ENCODE results near the gene SELENON. TPM values are rescaled to one million over a fixed set of nuclear protein-coding genes. Genes with fewer than 3 reads are reported as not detected.
A peak's percentile ranks its signal among the peaks of the same experiment; 100 is the strongest.

Gene SELENON
- total RNA-seq, 4 donors from 2014 or later = 20.0 to 51.0 (median 43.3) TPM

- H3K27me3 ChIP-seq = no peaks in the 10 kb centered on the region
- DNase-seq (no peak), ATAC-seq (no peak)
- peak overlapping the region in 3 of 4 donors; percentile 37 to 75 (median 69) for H3K27ac ChIP-seq
- in situ Hi-C loops (cut with MboI; ENCODE audit: low sequenced_read_pairs in 4 of 4) (no loop called here), intact Hi-C loops (cut with DNase I; ENCODE audit: low total_unique reads) (no loop called here)
- no peaks in the 10 kb centered on the region for H3K9me3 ChIP-seq
- H3K4me1 ChIP-seq = peaks cover 33 to 37% of the 10 kb centered on the region in 2 donors
- no peak for TF ChIP-seq CTCF (IDR thresholded peaks at IDR 0.05 in 4 of 5, conservative IDR thresholded peaks at IDR 0.05 in 1 of 5)
- no peak for TF ChIP-seq POLR2A (IDR thresholded peaks at IDR 0.05)
- H3K4me3 ChIP-seq = no peak overlapping the region
- H3K36me3 ChIP-seq = no peaks in the 10 kb centered on the region
These were observed 26.4 kb upstream of the SELENON start for GRCh38 chr1:25773441-25774125.

DNA sequence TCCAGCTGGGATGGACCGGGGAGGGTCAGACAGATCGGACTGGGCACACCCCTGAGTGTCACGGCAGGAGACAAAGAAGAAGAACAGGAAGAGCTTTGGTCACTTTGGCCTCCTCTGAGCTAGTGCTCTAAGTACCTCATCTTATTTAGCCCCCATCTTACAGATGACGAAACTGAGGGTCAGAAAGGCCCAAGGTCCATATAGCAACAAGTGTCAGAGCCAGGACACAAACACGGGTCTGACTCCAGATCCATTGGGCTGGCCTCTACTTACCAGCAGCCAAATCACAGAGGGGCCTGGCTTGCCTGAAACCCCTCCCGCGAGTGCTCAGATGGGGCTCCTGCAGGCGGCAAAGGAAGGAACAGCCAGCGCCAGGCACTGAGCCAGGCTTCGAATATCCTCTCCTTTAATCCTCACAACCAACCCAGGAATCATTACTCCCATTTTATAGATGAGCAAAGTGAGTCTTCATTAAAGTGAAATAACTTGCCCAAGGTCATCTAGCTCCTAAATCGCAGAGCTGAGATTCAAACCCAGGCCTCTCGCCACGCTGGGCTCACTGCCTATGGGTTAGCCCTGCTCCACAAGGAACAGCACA, 25.7 kb upstream of the SELENON start:
- intact Hi-C loops (cut with DNase I; ENCODE audit: low total_unique reads) (no loop called here), in situ Hi-C loops (cut with MboI; ENCODE audit: low sequenced_read_pairs in 4 of 4) (no loop called here)
- H3K27me3 ChIP-seq = no peaks in the 10 kb centered on the region
- H3K9me3 ChIP-seq = no peaks in the 10 kb centered on the region
- no peak overlapping the region for H3K27ac ChIP-seq
- peaks cover 33 to 37% of the 10 kb centered on the region in 2 donors for H3K4me1 ChIP-seq
- ATAC-seq (no peak), DNase-seq (no peak)
- TF ChIP-seq CTCF (IDR thresholded peaks at IDR 0.05 in 4 of 5, conservative IDR thresholded peaks at IDR 0.05 in 1 of 5) (no peak), POLR2A (IDR thresholded peaks at IDR 0.05) (no peak)
- H3K4me3 ChIP-seq = no peak overlapping the region
- no peaks in the 10 kb centered on the region for H3K36me3 ChIP-seq

DNA sequence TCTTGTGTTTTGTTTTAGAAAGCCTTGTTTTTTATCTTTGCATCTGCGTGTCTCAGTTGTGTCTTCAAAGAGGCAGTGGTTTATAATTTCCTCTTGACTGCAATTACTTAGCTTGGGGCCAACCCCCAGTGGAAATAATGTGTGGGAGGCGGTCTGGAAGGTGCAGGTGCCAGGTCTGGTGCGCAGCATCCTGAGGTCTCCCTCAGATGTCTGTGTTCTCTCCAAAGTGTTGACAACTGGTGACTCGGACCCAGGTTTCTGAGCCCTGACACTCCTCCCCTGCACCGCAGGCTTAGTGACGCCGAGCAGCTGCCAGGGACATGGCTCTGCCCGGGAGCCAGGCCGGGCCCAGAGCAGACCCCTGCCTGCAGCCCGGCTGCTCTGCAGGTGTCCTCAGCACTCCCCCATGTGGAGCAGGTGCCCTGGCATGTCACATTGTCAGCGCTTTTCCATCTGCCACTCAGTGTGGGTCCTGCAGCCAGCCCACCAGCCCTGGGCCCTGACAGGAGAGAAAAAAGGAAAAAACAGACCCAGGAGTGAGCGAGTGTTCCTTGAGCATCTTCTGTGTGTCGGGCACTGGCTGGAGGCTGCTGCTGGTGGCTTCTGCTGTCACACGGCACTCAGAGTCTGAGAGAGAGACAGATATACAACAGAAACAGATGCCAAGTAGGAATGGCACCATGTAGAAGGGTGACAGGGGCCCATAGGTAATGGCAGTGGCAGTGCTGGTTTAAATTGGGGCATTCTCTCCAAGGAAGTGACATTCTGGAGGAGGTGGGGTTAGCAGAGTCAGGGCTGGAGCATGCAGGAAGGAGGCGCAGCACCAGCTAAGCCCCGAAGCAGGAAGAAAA, 24.8 kb upstream of the SELENON start:
- intact Hi-C loops (cut with DNase I; ENCODE audit: low total_unique reads) (no loop called here), in situ Hi-C loops (cut with MboI; ENCODE audit: low sequenced_read_pairs in 4 of 4) (no loop called here)
- H3K27me3 ChIP-seq = no peaks in the 10 kb centered on the region
- no peak overlapping the region for H3K4me3 ChIP-seq
- DNase-seq = no peak
- no peak overlapping the region for H3K27ac ChIP-seq
- TF ChIP-seq CTCF (IDR thresholded peaks at IDR 0.05 in 4 of 5, conservative IDR thresholded peaks at IDR 0.05 in 1 of 5) (no peak), POLR2A (IDR thresholded peaks at IDR 0.05) (no peak)
- H3K36me3 ChIP-seq = no peaks in the 10 kb centered on the region
- no peaks in the 10 kb centered on the region for H3K9me3 ChIP-seq
- ATAC-seq = no peak
- peaks cover 33 to 35% of the 10 kb centered on the region in 2 donors for H3K4me1 ChIP-seq

DNA sequence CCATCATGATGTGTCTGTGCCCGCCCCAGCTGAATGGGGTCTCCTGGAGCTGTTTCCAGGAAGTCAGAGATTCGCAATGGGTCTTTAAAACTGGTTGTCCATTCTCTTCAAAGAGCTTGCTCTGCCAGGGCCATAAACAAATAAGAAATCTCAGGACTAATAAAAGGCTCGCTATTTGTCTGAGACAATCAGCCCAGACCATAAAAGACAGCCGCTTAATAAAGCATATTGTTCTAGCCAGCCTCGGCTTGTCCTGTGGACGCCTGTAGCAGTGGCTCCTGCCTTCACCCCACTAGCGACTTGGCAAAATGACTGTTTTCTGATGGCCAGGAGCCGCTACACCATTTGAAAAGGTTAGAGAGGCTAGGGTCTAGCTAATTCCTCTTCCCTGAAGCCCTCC, 20.6 kb upstream of the SELENON start:
- Histone ChIP-seq H3K4me1 (peaks cover 0 to 11% of the 10 kb centered on the region in 2 donors), H3K36me3 (no peaks in the 10 kb centered on the region), H3K9me3 (no peaks in the 10 kb centered on the region), H3K4me3 (no peak overlapping the region), H3K27me3 (no peaks in the 10 kb centered on the region), H3K27ac (no peak overlapping the region)
- TF ChIP-seq POLR2A (IDR thresholded peaks at IDR 0.05) (no peak), CTCF (IDR thresholded peaks at IDR 0.05 in 4 of 5, conservative IDR thresholded peaks at IDR 0.05 in 1 of 5) (no peak)
- in situ Hi-C loops (cut with MboI; ENCODE audit: low sequenced_read_pairs in 4 of 4) (no loop called here), intact Hi-C loops (cut with DNase I; ENCODE audit: low total_unique reads) (no loop called here)
- no peak for DNase-seq
- ATAC-seq = no peak

All from gastrocnemius medialis (tissue), 4 donors.